OCI-LY7 (cell line): ENCODE data around the gene RELN. TPM values are rescaled to one million over a fixed set of nuclear protein-coding genes. Genes with fewer than 3 reads are reported as not detected.

Source experiments
- BruUV-seq: library from RNA; stranded (reverse); fragments of 400-500 nt; replicated peaks from 2 replicates; lab custom pipeline; 2021; lab: Mats Ljungman, UMichigan
- CTCF ChIA-PET: fragments of 300-600 bp; sonication (Branson Sonifier 250); formaldehyde crosslinking; loops from one replicate; lab custom pipeline; 2022; ENCODE audit warnings: antibody characterized with exemption; ENCODE audit not compliant: unreplicated experiment; lab: Charles Lee
- POLR2A ChIA-PET: fragments of 300-600 bp; sonication (Branson Sonifier 250); formaldehyde crosslinking; loops from one replicate; lab custom pipeline; 2022; ENCODE audit warnings: antibody characterized with exemption; lab: Charles Lee
- DNase-seq: peaks from one replicate; pipeline ENCODE4 v3.0.0-alpha.2; 2015; ENCODE audit warnings: low spot score
- H2AFZ ChIP-seq: fragments of 200-600 bp; sonication (generic), shearing (Covaris generic); 2 replicates; pipeline ENCODE4 v1.6.1; 2014; ENCODE audit warnings: mild to moderate bottlenecking, antibody characterized with exemption, low read length, moderate library complexity
- H3K27ac ChIP-seq: fragments of 200-600 bp; sonication (generic); 2 replicates; pipeline ENCODE4 v1.5.1; 2014; ENCODE audit warnings: mixed run types, low read depth, mild to moderate bottlenecking, moderate library complexity, low read length, inconsistent platforms; ENCODE audit not compliant: poor library complexity, severe bottlenecking
- H3K36me3 ChIP-seq: fragments of 200-600 bp; sonication (generic); 2 replicates; pipeline ENCODE4 v1.6.1; 2014; ENCODE audit warnings: mild to moderate bottlenecking, antibody characterized with exemption, low read length, moderate library complexity, mixed read lengths; ENCODE audit not compliant: insufficient read depth
- H3K4me1 ChIP-seq: fragments of 200-600 bp; sonication (generic); 2 replicates; pipeline ENCODE4 v1.5.1; 2014; ENCODE audit warnings: mild to moderate bottlenecking, low read length; ENCODE audit not compliant: insufficient read depth, poor library complexity, severe bottlenecking
- H3K4me2 ChIP-seq: fragments of 200-600 bp; sonication (generic); 2 replicates; pipeline ENCODE4 v1.6.1; 2014; ENCODE audit warnings: mild to moderate bottlenecking, low read length
- H3K4me3 ChIP-seq: fragments of 200-600 bp; sonication (generic); 2 replicates; pipeline ENCODE4 v1.5.1; 2014; ENCODE audit warnings: mild to moderate bottlenecking, low read depth, low read length; ENCODE audit not compliant: poor library complexity, severe bottlenecking
- H3K79me2 ChIP-seq: fragments of 200-600 bp; sonication (generic); 2 replicates; pipeline ENCODE4 v1.6.1; 2016; ENCODE audit warnings: low read depth, mild to moderate bottlenecking, low read length, moderate library complexity, mixed read lengths; ENCODE audit not compliant: insufficient read depth
- H3K9me2 ChIP-seq: fragments of 200-600 bp; sonication (generic); 2 replicates; pipeline ENCODE4 v1.6.1; 2016; ENCODE audit warnings: mild to moderate bottlenecking, low read length, mixed read lengths; ENCODE audit not compliant: insufficient read depth
- H3K9me3 ChIP-seq: fragments of 200-600 bp; sonication (generic); 2 replicates; pipeline ENCODE4 v1.6.1; 2014; ENCODE audit warnings: mild to moderate bottlenecking, mixed run types, low read length, mixed read lengths
- H4K20me1 ChIP-seq: fragments of 200-600 bp; sonication (generic); 2 replicates; pipeline ENCODE4 v1.6.1; 2014; ENCODE audit warnings: mild to moderate bottlenecking, antibody characterized with exemption, low read length, moderate library complexity, mixed read lengths; ENCODE audit not compliant: insufficient read depth
- CTCF ChIP-seq: fragments of 200-600 bp; sonication (generic); conservative IDR thresholded peaks from 2 replicates; pipeline ENCODE4 v1.5.1; 2014; ENCODE audit warnings: mild to moderate bottlenecking, antibody characterized with exemption, low read length, moderate library complexity, mixed read lengths
- EZH2phosphoT487 ChIP-seq: fragments of 200-600 bp; sonication (generic); IDR thresholded peaks from 2 replicates; pipeline ENCODE4 v1.6.1; 2018; ENCODE audit warnings: low read depth, borderline replicate concordance, mild to moderate bottlenecking, mixed run types, antibody characterized with exemption, low read length, moderate library complexity, mixed read lengths
- intact Hi-C: fragments of 100-400 bp; cut with micrococcal nuclease; formaldehyde crosslinking; loops from one replicate; pipeline ENCODE4 v1.10.0; 2022; ENCODE audit not compliant: unreplicated experiment
- total RNA-seq, 2 experiments: library from RNA; depleted of rRNA in 1 of 2; stranded (reverse); fragments of >200 nt in 1 of 2; shearing (Covaris generic) in 1 of 2; gene quantifications; 2 replicates each; pipeline ENCODE4 v1.2.3, GENCODE V29; 2014 to 2022

The RELN gene
- total RNA-seq, 2 experiments from 2014 or later, result not detected

GRCh38 chr7:103771294-103771693 is 218.2 kb downstream of the RELN start:
- TF ChIP-seq EZH2phosphoT487 (no peak), CTCF (no peak)
- no peaks in the 10 kb centered on the region for H3K79me2 ChIP-seq
- CTCF ChIA-PET, result no interaction called here

GRCh38 chr7:103766660-103767059 is 222.8 kb downstream of the RELN start:
- TF ChIP-seq CTCF, result no peak
- TF ChIP-seq EZH2phosphoT487, result no peak
- intact Hi-C loops, result no loop called here
- Histone ChIP-seq H3K79me2 (no peaks in the 10 kb centered on the region), H3K9me2 (no peaks in the 10 kb centered on the region), H3K9me3 (no peaks in the 10 kb centered on the region), H3K4me2 (no peak overlapping the region), H4K20me1 (no peaks in the 10 kb centered on the region), H3K36me3 (no peaks in the 10 kb centered on the region), H3K4me1 (no peaks in the 10 kb centered on the region), H3K4me3 (no peak overlapping the region), H3K27ac (no peak overlapping the region), H2AFZ (no peak overlapping the region)
- no TSS peak for BruUV-seq
- no peak for DNase-seq
- ChIA-PET POLR2A (no interaction called here), CTCF (no interaction called here)

More at GRCh38 chr7:103771294-103771693, 218.2 kb downstream of the RELN start:
- Histone ChIP-seq H3K36me3 (no peaks in the 10 kb centered on the region), H3K4me3 (no peak overlapping the region), H3K9me3 (no peaks in the 10 kb centered on the region), H3K9me2 (no peaks in the 10 kb centered on the region), H3K4me2 (no peak overlapping the region), H3K4me1 (no peaks in the 10 kb centered on the region), H2AFZ (no peak overlapping the region), H3K27ac (no peak overlapping the region), H4K20me1 (no peaks in the 10 kb centered on the region)
- BruUV-seq, result no TSS peak
- POLR2A ChIA-PET, result no interaction called here
- intact Hi-C loops, result no loop called here
- DNase-seq, result no peak

- H3K79me2 ChIP-seq, result no peaks in the 10 kb centered on the region
- no peak overlapping the region for H3K4me3 ChIP-seq
- ChIA-PET POLR2A (no interaction called here), CTCF (no interaction called here)
- H3K4me2 ChIP-seq, result no peak overlapping the region
- no peaks in the 10 kb centered on the region for H3K9me3 ChIP-seq
- no peaks in the 10 kb centered on the region for H4K20me1 ChIP-seq
- no peaks in the 10 kb centered on the region for H3K4me1 ChIP-seq
- intact Hi-C loops, result no loop called here
- no peak for DNase-seq
- TF ChIP-seq EZH2phosphoT487 (no peak), CTCF (no peak)
- no peak overlapping the region for H2AFZ ChIP-seq
- no peaks in the 10 kb centered on the region for H3K36me3 ChIP-seq
- H3K27ac ChIP-seq, result no peak overlapping the region
- BruUV-seq, result no TSS peak
- H3K9me2 ChIP-seq, result no peaks in the 10 kb centered on the region
These were observed 223.6 kb downstream of the RELN start for GRCh38 chr7:103765901-103766300.
